Measurements from ENCODE around the gene DCUN1D2.
"Not testable (repeated sequence)": the region's sequence is repeated elsewhere in the genome, so short reads cannot be mapped to it uniquely, and the experiment has no call there.

DCUN1D2 gene

DNA sequence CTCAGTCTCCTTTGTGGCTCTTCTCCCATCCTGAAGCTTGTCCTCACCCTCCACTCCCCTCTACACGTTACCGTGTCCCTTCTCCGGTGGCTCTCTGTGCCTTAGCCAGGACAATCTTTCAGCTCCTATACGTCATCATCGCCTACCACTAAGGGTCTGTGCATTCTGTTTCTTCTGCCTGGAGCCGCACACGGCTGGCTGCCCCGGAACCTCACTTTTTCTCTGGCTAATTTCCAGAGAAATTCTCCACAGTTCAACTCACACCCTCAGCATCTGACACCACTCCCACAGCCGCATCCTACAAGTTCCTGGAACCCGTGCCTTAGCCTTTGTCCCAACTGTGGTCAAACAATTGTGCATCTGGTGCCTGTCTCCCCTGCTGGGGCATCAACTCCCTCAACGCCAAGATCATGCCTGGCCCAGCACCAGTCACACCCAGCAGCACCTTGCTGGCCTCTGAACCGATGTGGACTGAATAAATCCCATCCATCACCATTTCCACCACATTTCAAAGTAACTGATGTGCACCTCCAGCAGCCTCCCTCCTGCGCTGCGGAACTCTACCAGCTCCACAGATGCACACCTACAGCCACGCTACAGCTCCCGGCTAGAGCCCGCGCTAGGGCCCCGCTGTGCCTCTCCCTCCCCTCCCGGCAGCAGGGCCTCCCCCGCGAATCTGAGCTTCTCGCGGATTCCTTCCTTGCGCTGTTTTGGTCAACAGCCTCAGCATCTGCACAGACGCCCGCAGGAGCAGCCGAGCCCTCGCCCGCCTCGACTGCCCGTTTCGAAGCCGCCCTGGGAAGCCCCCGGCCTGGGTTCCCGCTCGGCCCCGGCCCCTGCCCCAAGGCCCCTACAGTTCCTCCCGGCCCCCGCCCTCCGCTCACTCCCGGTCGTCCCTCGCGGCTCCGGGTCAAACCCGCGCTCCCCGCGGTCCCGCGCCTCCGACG is 689 bp downstream of the DCUN1D2 start:
- peak; percentile 43 for DNase-seq

DNA sequence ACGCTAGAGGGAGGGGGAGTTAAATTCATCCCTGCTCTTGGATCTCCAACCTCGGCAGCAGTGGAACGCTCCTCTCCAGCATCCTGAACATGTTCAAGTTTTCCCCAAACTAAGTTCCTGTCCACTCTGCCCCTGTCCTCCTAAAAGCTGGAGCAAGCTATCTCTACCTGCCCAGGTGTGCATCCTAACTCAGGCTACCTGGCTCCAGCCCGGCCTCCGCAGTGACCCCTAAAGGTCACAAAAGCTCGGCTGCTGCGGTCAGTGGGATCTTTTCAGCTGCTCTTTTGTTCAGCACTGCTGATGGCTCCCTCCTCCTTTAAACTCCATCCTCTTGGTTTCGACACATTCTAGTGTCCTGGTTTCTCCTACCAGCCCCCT is 1.4 kb downstream of the DCUN1D2 start:
- no peak for DNase-seq

GRCh38 chr13:113488283-113488682 is 2.2 kb downstream of the DCUN1D2 start:
- DNase-seq, result no peak

DNA sequence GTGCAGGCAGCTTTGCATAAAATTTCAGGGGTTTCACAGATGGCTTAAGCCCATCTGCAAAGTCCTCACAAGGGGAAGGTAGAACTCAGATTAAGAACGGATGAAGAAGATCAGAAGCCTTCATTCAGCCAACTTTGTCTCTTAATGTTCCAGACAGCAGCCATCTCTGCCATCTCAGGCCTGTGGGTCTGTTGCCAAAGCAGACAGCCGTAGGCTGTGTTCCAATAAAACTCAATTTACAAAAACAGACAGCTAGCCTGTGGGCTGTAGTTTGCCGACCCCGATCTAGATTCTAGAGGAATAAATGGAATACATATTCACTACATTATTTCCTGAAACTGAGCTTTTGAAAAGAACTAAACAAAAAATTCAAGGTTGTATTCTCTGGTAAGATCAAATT is 3.8 kb downstream of the DCUN1D2 start:
- no peak for DNase-seq

DNA sequence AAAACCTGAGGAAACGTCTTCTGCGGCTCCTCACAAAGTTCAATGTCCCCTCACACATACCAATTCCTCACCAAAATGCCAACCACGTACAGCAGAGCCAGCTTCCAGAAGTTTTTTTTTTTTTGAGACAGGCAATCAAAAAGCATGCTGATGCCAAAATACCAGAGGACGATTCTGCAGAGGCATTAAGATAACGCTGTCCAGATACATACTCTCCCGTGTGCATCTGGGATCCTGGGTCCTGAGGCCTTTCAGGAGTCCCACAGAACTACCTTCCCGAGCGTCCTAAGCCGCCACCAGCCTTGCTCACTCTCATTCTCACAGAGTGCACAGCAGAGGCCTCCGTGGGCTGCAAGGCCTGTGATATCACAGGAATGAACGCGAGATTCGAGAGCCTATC is 5.0 kb downstream of the DCUN1D2 start:
- no peak for DNase-seq

GRCh38 chr13:113483504-113484293 is 6.8 kb downstream of the DCUN1D2 start:
- no peak for DNase-seq

- no peak for DNase-seq
Observed at GRCh38 chr13:113483081-113483480, 7.4 kb downstream of the DCUN1D2 start.

DNA sequence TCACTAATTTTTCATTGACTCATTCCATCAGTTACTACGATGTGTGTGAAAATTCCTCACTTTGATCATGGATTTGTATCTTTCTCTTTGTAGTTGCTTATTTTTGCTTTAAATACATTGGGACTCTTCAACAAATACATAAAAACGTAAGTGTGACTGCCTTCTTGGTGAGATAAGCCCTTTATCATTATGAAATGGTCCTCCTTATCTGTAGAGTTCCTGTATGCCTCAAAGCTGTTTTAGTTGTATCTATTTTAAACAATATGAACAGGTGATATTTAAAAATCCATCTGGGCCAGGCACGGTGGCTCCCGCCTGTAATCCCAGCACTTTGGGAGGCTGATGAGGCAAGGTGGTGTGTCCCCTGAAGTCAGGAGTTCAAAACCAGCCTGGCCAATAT is 11.3 kb downstream of the DCUN1D2 start:
- no peak for DNase-seq

- no peak for DNase-seq
Observed at GRCh38 chr13:113477724-113478123, 12.8 kb downstream of the DCUN1D2 start.

GRCh38 chr13:113476811-113477210 is 13.7 kb downstream of the DCUN1D2 start:
- DNase-seq, result no peak

DNA sequence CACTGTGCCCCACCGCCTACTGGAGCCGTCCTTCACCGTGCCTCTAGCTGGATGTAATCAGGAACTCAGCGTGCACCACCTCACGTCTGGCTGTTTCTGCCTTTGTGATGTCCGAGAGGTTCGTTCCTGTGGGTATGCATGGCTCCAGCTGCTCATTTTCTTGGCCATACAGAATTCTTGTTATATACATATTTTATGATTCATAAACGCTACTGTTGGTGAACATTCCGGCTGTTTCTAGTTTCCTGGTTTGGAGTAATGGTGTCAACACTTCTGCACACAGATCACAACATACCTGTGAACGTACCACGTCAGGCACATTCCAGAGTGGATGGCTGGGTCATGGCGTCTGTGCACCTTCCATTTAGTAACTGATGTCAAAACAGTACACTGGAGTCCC is 14.6 kb downstream of the DCUN1D2 start:
- DNase-seq, result no peak

GRCh38 chr13:113475280-113475679 is 15.2 kb downstream of the DCUN1D2 start:
- DNase-seq, result no peak

GRCh38 chr13:113474179-113474578 is 16.3 kb downstream of the DCUN1D2 start:
- no peak for DNase-seq

GRCh38 chr13:113472355-113473025 is 18.0 kb downstream of the DCUN1D2 start:
- no peak for DNase-seq

DNA sequence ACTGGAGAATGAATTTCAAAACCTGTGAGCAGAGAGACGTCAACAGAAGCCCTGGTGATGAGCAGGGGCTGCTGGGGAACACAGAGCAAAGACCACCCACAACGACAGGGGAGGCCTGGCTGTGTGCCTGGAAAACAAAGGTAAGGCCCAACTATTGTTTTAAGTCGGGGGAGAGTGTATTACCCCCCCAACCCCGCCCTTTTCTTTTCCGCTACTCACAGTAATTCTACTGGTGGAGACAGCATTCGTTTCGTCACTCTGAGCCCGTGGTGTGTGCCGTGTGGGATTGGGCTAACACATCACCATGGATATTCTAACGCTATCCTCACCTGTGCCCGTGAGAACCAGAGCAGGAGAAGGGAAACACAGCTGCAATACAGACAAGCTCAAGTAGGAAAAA is 18.7 kb downstream of the DCUN1D2 start:
- DNase-seq, result no peak

DNA sequence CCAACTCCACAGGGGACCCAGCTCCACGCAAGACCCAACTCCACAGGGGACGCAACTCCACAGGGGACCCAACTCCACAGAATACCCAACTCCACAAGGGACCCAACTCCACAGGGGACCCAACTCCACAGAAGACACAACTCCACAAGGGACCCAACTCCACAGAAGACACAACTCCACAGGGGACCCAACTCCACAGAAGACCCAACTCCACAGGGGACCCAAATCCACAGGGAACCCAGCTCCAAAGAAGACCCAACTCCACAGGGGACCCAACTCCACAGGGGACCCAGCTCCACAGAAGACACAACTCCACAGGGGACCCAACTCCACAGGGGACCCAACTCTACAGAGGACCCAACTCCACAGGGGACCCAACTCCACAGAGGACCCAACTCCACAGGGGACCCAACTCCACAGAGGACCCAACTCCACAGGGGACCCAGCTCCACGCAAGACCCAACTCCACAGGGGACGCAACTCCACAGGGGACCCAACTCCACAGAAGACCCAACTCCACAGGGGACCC is 19.8 kb downstream of the DCUN1D2 start:
- not testable (repeated sequence) for DNase-seq

DNA sequence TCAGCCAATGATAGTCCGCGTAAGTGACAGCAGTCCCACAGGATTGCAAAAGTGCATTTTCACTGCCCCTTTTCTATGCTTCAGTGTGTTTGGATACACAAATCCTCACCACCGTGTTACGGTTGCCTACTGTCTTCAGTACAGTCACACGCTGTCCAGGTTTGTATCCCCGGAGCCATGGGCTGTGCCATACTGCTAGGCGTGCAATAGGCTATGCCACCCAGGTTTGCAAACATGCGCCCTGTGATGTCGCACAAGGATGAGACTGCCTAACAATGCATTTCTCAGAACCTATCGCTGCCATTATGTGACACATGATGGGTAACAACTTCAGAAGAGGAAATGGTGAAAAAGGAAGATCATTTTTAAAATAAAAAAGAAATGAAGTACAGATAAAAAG is 20.4 kb downstream of the DCUN1D2 start:
- no peak for DNase-seq

GRCh38 chr13:113469582-113469981 is 20.9 kb downstream of the DCUN1D2 start:
- DNase-seq, result no peak

GRCh38 chr13:113468472-113469201 is 21.9 kb downstream of the DCUN1D2 start:
- no peak for DNase-seq

DNA sequence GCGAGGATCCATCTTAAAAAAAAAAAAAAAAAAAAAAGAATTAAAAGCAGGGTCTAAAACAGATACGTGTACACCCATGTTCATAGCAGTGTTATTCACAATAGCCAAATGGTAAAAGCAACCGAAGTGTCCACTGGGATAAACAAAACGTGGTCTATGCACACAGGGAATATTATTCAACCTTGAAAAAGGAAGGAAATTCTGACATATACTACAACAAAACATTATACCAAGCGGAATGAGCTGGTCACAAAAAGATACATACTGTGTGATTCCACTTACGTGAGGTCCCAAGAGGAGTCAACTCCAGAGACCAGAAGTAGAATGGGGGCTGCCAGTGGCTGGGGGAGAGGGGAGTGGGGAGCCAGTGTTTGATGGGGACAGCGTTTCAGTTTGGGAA is 22.5 kb downstream of the DCUN1D2 start:
- no peak for DNase-seq

DNA sequence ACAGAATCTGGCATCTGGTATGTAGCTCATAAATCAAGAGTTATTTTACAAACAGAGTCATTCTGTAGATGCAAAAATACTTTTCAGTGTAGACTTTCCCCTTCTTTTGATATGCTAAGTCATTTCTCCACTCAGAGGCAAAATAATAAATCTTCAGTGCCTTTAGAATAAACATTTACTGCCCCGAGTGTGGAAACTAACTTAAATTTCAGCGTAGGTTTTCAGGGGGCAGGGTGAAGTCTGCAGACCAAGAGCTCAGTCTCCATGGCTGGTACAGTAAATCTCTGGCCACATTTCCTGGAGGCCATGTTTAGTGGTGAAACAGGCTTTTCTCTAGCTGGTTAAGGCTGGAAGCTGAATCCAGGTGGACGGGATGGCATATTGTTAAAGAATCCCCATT is 24.1 kb downstream of the DCUN1D2 start:
- DNase-seq, result no peak

- DNase-seq, result no peak
Observed at GRCh38 chr13:113465300-113465699, 25.2 kb downstream of the DCUN1D2 start.

DNA sequence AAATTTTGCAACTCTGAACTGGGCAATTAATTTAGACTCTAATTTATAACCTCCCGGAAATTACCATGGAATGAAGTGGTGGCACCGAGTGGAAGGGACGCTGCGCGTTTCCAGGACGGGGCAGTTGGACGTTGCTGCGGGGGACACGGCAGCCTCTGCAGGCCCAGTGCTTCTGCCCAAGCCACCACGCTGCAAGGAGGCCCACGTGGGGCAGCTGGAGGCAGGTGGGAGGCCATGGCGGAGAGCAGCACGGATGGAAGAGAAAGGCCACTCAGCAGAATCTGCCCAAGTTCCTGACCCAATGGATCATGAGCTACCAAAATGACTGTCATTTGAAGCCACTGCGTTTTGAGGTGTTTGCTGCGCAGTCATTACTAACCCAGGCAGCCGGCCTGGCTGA is 26.0 kb downstream of the DCUN1D2 start:
- DNase-seq, result no peak

Measured in activated CD4-positive, alpha-beta T cell treated with anti-CD3 and anti-CD28 coated beads, Interleukin-2, amount 50 U/mL, for 16 hours (primary cell).